ENCODE data around the gene BRWD1. TPM values are rescaled to one million over a fixed set of nuclear protein-coding genes. Genes with fewer than 3 reads are reported as not detected.

Gene BRWD1
- total RNA-seq, 1 experiment from 2014 or later = 53.3 TPM

GRCh38 chr21:39313571-39314142 lies at the start of gene BRWD1 (continued):
- TF ChIP-seq SOX15 (CRISPR knock-in tag; IDR thresholded peaks at IDR 0.05) (no peak), AR (CRISPR knock-in tag; IDR thresholded peaks at IDR 0.05) (0 out of 2 replicates have a peak, but pooled peaks have one; percentile 59), FOXP4 (CRISPR knock-in tag; IDR thresholded peaks at IDR 0.05) (peak; percentile 88), GABPB1 (CRISPR knock-in tag; IDR thresholded peaks at IDR 0.05) (peak; percentile 70; the same call in 1 of the 2 replicates), NR1H2 (CRISPR knock-in tag; IDR thresholded peaks at IDR 0.05) (0 out of 2 replicates have a peak, but pooled peaks have one; percentile 51), TEAD1 (CRISPR knock-in tag; IDR thresholded peaks at IDR 0.05) (no peak), GTF2I (CRISPR knock-in tag; conservative IDR thresholded peaks at IDR 0.05) (no peak), ZNF416 (CRISPR knock-in tag; IDR thresholded peaks at IDR 0.05) (0 out of 2 replicates have a peak, but pooled peaks have one; percentile 4), ZNF232 (CRISPR knock-in tag; IDR thresholded peaks at IDR 0.05) (peak; percentile 76; the same call in 1 of the 2 replicates), SMAD4 (CRISPR knock-in tag; IDR thresholded peaks at IDR 0.05) (no peak), RORB (CRISPR knock-in tag; IDR thresholded peaks at IDR 0.05) (no peak), ZNF671 (CRISPR knock-in tag; IDR thresholded peaks at IDR 0.05) (no peak), ETV6 (CRISPR knock-in tag; IDR thresholded peaks at IDR 0.05) (peak; percentile 77; the same call in 1 of the 2 replicates), ELF4 (CRISPR knock-in tag; IDR thresholded peaks at IDR 0.05; ENCODE audit: low read depth) (no peak; the same call in 1 of the 2 replicates), CDX4 (CRISPR knock-in tag; IDR thresholded peaks at IDR 0.05; ENCODE audit: borderline replicate concordance) (no peak), SP1 (CRISPR knock-in tag; conservative IDR thresholded peaks at IDR 0.05) (peak; percentile 71; the same call in 1 of the 2 replicates), ARID4B (CRISPR knock-in tag; IDR thresholded peaks at IDR 0.05; ENCODE audit: borderline replicate concordance) (no peak), MLX (CRISPR knock-in tag; IDR thresholded peaks at IDR 0.05) (no peak), ZSCAN18 (CRISPR knock-in tag; IDR thresholded peaks at IDR 0.05) (no peak), ZNF281 (CRISPR knock-in tag; IDR thresholded peaks at IDR 0.05) (peak; percentile 98), FOXJ3 (CRISPR knock-in tag; IDR thresholded peaks at IDR 0.05; ENCODE audit: borderline replicate concordance) (no peak), NR3C1 (CRISPR knock-in tag; conservative IDR thresholded peaks at IDR 0.05; ENCODE audit: low read depth) (no peak), ZNF219 (CRISPR knock-in tag; IDR thresholded peaks at IDR 0.05; ENCODE audit: borderline replicate concordance) (peak; percentile 79; the same call in 1 of the 2 replicates), NFE2L1 (CRISPR knock-in tag; IDR thresholded peaks at IDR 0.05) (peak; percentile 83; the same call in 1 of the 2 replicates), ZNF396 (CRISPR knock-in tag; IDR thresholded peaks at IDR 0.05; ENCODE audit: borderline replicate concordance) (no peak)

Data from WTC11 (cell line).